ENCODE measurements around the gene MEIS2.

- TF ChIP-seq CTCF (conservative IDR thresholded peaks at IDR 0.05; ENCODE audit: low read depth in 2 of 2): no peak
- TF ChIP-seq CREB1 (CRISPR knock-in tag; IDR thresholded peaks at IDR 0.05; ENCODE audit: low read depth): no peak
- no peak for TF ChIP-seq EZH2 (IDR thresholded peaks at IDR 0.05; ENCODE audit: low read depth, unreplicated experiment)
- no peak for TF ChIP-seq EZH2phosphoT487 (IDR thresholded peaks at IDR 0.05; ENCODE audit: unreplicated experiment)
- no peak for TF ChIP-seq ZNF331 (CRISPR knock-in tag; IDR thresholded peaks at IDR 0.05; ENCODE audit: low read depth)
- no peak for TF ChIP-seq POLR2AphosphoS5 (IDR thresholded peaks at IDR 0.05; ENCODE audit: low read depth)
- TF ChIP-seq JUNB (IDR thresholded peaks at IDR 0.05; ENCODE audit: unreplicated experiment): no peak
- TF ChIP-seq ZNF114 (CRISPR knock-in tag; IDR thresholded peaks at IDR 0.05): no peak
- TF ChIP-seq, protein P1, sequence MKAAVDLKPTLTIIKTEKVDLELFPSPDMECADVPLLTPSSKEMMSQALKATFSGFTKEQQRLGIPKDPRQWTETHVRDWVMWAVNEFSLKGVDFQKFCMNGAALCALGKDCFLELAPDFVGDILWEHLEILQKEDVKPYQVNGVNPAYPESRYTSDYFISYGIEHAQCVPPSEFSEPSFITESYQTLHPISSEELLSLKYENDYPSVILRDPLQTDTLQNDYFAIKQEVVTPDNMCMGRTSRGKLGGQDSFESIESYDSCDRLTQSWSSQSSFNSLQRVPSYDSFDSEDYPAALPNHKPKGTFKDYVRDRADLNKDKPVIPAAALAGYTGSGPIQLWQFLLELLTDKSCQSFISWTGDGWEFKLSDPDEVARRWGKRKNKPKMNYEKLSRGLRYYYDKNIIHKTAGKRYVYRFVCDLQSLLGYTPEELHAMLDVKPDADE (IDR thresholded peaks at IDR 0.05): no peak
Measured at GRCh38 chr15:36856339-36856973, 243.9 kb downstream of the MEIS2 start.
